ENCODE results near the gene SRP68.

SRP68 gene

GRCh38 chr17:76049836-76050537 lies 22.3 kb downstream of the SRP68 start:
- TF ChIP-seq SPI1 (IDR thresholded peaks at IDR 0.05; ENCODE audit: borderline replicate concordance, low read depth) (no peak), POLR2AphosphoS5 (IDR thresholded peaks at IDR 0.05; ENCODE audit: low read depth) (no peak), GABPA (IDR thresholded peaks at IDR 0.05; ENCODE audit: low read depth) (no peak)
- TF ChIP-seq, protein P1, sequence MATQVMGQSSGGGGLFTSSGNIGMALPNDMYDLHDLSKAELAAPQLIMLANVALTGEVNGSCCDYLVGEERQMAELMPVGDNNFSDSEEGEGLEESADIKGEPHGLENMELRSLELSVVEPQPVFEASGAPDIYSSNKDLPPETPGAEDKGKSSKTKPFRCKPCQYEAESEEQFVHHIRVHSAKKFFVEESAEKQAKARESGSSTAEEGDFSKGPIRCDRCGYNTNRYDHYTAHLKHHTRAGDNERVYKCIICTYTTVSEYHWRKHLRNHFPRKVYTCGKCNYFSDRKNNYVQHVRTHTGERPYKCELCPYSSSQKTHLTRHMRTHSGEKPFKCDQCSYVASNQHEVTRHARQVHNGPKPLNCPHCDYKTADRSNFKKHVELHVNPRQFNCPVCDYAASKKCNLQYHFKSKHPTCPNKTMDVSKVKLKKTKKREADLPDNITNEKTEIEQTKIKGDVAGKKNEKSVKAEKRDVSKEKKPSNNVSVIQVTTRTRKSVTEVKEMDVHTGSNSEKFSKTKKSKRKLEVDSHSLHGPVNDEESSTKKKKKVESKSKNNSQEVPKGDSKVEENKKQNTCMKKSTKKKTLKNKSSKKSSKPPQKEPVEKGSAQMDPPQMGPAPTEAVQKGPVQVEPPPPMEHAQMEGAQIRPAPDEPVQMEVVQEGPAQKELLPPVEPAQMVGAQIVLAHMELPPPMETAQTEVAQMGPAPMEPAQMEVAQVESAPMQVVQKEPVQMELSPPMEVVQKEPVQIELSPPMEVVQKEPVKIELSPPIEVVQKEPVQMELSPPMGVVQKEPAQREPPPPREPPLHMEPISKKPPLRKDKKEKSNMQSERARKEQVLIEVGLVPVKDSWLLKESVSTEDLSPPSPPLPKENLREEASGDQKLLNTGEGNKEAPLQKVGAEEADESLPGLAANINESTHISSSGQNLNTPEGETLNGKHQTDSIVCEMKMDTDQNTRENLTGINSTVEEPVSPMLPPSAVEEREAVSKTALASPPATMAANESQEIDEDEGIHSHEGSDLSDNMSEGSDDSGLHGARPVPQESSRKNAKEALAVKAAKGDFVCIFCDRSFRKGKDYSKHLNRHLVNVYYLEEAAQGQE (IDR thresholded peaks at IDR 0.05; ENCODE audit: insufficient replicate concordance, low read depth), result no peak
- TF ChIP-seq, protein P2, sequence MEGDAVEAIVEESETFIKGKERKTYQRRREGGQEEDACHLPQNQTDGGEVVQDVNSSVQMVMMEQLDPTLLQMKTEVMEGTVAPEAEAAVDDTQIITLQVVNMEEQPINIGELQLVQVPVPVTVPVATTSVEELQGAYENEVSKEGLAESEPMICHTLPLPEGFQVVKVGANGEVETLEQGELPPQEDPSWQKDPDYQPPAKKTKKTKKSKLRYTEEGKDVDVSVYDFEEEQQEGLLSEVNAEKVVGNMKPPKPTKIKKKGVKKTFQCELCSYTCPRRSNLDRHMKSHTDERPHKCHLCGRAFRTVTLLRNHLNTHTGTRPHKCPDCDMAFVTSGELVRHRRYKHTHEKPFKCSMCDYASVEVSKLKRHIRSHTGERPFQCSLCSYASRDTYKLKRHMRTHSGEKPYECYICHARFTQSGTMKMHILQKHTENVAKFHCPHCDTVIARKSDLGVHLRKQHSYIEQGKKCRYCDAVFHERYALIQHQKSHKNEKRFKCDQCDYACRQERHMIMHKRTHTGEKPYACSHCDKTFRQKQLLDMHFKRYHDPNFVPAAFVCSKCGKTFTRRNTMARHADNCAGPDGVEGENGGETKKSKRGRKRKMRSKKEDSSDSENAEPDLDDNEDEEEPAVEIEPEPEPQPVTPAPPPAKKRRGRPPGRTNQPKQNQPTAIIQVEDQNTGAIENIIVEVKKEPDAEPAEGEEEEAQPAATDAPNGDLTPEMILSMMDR (IDR thresholded peaks at IDR 0.05; ENCODE audit: insufficient read depth, low read length), result no peak
- no peak overlapping the region for H3K4me3 ChIP-seq (replicated peaks; ENCODE audit: insufficient read depth, low read length)
- H3K27me3 ChIP-seq (ENCODE audit: insufficient read depth, poor library complexity, severe bottlenecking), result no peaks in the 10 kb centered on the region
- no peak for DNase-seq (ENCODE audit: low read depth in 1 of 2, low spot score in 1 of 2)
- H3K27ac ChIP-seq (replicated peaks), result no peak overlapping the region

DNA sequence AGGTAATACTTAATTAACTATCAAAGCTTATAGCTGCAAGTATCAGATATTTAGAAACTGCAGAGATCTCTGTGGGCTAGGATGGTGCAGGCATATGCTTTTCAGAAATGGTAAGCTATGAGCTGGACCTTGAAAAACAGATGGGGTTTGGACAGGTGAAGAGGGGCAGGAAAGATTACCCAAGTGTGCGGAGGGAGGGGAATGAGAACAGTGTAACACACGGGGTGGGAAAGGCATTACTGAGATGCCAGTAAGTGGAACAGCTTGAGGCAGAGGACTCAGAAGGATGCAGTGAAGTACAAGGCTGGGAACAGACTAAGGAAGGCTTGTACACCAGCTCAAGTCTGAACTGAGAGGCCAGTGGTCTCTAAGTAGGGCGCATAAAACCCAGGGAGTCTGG lies 23.1 kb downstream of the SRP68 start:
- TF ChIP-seq, protein P1 (IDR thresholded peaks at IDR 0.05; ENCODE audit: insufficient replicate concordance, low read depth), result no peak
- TF ChIP-seq, protein P2 (IDR thresholded peaks at IDR 0.05; ENCODE audit: insufficient read depth, low read length), result no peak
- no peak for TF ChIP-seq POLR2AphosphoS5 (IDR thresholded peaks at IDR 0.05; ENCODE audit: low read depth)
- no peak for TF ChIP-seq SPI1 (IDR thresholded peaks at IDR 0.05; ENCODE audit: borderline replicate concordance, low read depth)
- TF ChIP-seq GABPA (IDR thresholded peaks at IDR 0.05; ENCODE audit: low read depth), result no peak
- DNase-seq (ENCODE audit: low read depth in 1 of 2, low spot score in 1 of 2), result no peak
- H3K27me3 ChIP-seq (ENCODE audit: insufficient read depth, poor library complexity, severe bottlenecking), result no peaks in the 10 kb centered on the region
- H3K4me3 ChIP-seq (replicated peaks; ENCODE audit: insufficient read depth, low read length), result no peak overlapping the region
- no peak overlapping the region for H3K27ac ChIP-seq (replicated peaks)

DNA sequence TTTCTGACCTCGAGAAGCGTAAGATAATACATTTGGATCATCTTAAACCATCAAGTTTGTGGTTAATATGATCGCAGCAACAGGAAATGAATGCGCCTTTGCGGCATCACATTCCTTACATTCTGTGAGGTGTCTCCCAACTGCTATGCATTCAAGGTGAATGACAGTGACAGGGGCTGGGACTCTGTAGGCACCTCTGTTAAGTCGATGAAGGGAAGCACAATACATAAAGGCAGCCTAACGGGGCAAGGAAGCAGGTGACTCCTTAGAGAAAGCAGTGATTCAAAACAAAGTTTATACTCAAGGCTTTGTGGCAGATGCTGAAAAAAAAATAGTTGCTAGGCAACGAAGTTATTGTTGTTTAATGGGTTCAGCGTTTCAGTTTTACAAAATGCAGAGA lies 23.6 kb downstream of the SRP68 start:
- H3K27ac ChIP-seq (replicated peaks), result no peak overlapping the region
- DNase-seq (ENCODE audit: low read depth in 1 of 2, low spot score in 1 of 2), result no peak
- TF ChIP-seq, protein P1 (IDR thresholded peaks at IDR 0.05; ENCODE audit: insufficient replicate concordance, low read depth), result no peak
- TF ChIP-seq POLR2AphosphoS5 (IDR thresholded peaks at IDR 0.05; ENCODE audit: low read depth), result no peak
- no peaks in the 10 kb centered on the region for H3K27me3 ChIP-seq (ENCODE audit: insufficient read depth, poor library complexity, severe bottlenecking)
- no peak overlapping the region for H3K4me3 ChIP-seq (replicated peaks; ENCODE audit: insufficient read depth, low read length)
